ENCODE measurements around the gene SMARCC1.

The SMARCC1 gene

DNA sequence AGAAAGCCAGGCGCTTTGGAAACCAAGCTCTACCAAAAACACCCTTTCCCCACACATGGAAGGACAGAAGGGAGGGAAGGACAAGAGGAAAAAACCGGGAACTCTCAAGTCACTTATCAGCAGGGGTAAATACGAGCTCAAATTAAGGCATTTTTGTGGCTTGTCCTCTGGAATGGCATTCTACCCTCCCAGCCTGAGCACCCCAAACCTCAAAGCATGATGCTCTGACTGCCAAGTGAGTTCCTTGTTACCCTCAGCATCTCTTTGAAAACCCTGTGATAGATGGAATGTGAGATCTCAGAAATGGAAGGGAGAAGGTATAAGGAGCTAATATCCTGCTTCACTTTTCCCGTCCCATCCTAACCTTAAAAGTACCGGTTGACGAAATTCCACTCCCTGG lies 194.9 kb downstream of the SMARCC1 start:
- Mint-ChIP-seq H3K27me3 (peaks cover 2% of the 10 kb centered on the region), H3K36me3 (ENCODE audit: low read depth) (peaks cover 15% of the 10 kb centered on the region), H3K9me3 (no peaks in the 10 kb centered on the region), H3K27ac (no peak overlapping the region), H3K4me1 (no peaks in the 10 kb centered on the region), H3K4me3 (no peak overlapping the region)
- no peak for DNase-seq
- no peak for ATAC-seq

DNA sequence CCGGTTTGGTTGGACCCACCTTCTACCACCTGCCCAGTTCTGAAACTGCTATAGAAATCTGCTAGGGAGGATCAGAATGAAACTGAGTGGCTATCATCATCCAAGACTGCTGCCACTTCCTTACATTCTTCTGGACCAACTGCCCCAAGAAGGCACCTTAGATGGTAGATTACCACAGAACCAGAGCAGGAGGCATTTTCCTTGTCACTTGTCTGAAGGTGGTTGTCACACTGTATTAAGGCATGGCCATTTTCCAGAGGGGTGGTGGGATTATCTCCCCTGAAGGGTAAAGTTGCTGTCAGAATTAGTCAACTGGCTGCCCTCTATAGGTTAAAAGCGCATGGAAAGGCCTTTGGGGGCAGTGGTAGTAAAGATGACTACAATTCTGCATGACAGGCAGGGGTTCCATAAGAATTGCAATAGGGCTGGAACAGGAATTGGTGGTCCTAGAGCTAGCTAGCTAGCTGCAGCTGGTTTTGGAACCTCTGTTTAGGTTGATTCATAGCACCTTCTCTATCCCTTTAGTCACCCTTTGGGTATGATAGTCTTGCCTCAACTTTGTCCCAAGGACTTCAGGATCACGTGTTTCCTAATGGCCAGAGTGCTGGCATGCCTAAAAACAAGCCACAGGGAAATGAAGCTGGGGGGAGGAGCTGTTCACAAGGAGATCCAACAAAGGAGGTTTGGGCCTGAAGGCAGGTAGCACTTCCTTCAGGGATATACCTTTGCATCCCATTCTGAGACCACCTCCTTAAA lies 198.2 kb downstream of the SMARCC1 start:
- Mint-ChIP-seq H3K27me3 (peaks cover 19% of the 10 kb centered on the region), H3K9me3 (no peaks in the 10 kb centered on the region), H3K4me3 (no peak overlapping the region), H3K36me3 (ENCODE audit: low read depth) (peaks cover 10% of the 10 kb centered on the region), H3K27ac (no peak overlapping the region), H3K4me1 (peaks cover 2% of the 10 kb centered on the region)
- ATAC-seq, result no peak
- DNase-seq, result no peak

DNA sequence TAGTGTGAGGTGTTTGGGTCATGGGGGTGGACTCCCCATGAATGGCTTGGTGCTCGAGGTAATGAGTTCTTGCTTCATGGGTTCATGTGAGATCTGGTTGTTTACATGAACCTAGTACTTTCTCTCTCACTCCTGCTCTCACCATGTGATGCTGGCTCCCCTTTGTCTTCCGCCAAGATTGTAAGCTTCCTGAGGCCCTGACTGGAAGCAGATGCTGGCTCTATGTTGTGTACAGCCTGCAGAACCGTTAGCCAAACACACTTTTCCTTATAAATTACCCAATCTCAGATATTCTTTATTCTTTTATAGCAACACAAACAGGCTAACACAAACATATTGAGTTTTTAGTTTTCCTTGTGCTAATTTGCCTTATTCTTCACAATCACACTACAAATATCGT lies 199.9 kb downstream of the SMARCC1 start:
- H3K36me3 Mint-ChIP-seq (ENCODE audit: low read depth), result peaks cover 6% of the 10 kb centered on the region
- no peak overlapping the region for H3K27ac Mint-ChIP-seq
- ATAC-seq (no peak), DNase-seq (no peak)
- H3K4me3 Mint-ChIP-seq, result no peak overlapping the region
- no peaks in the 10 kb centered on the region for H3K9me3 Mint-ChIP-seq
- peaks cover 24% of the 10 kb centered on the region for H3K27me3 Mint-ChIP-seq
- peaks cover 6% of the 10 kb centered on the region for H3K4me1 Mint-ChIP-seq

DNA sequence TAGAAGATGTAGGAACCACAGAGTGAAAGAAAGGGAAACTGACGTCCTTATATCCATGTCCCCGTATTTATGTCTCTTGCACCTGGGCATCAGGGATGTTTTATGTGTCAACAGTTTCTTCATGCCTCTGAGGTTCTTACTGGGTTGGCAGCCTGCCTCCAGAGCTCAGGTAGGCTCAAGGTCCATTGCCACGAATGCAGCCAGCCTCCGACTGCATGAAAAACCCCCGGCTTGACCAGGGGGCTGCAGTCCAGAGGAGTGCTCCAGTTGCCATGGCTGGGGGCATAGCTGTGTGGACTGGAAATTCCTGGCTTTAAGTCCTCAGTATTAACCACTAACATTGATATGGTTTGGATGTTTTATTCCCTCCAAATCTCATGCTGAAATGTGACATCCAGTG lies 200.3 kb downstream of the SMARCC1 start:
- DNase-seq, result no peak
- H3K4me3 Mint-ChIP-seq, result no peak overlapping the region
- no peak overlapping the region for H3K27ac Mint-ChIP-seq
- H3K4me1 Mint-ChIP-seq, result peaks cover 6% of the 10 kb centered on the region
- H3K36me3 Mint-ChIP-seq (ENCODE audit: low read depth), result peaks cover 4% of the 10 kb centered on the region
- no peak for ATAC-seq
- no peaks in the 10 kb centered on the region for H3K9me3 Mint-ChIP-seq
- H3K27me3 Mint-ChIP-seq, result peaks cover 26% of the 10 kb centered on the region

- Mint-ChIP-seq H3K4me3 (no peak overlapping the region), H3K36me3 (ENCODE audit: low read depth) (peaks cover 2% of the 10 kb centered on the region), H3K9me3 (no peaks in the 10 kb centered on the region), H3K27me3 (peaks cover 28% of the 10 kb centered on the region), H3K27ac (no peak overlapping the region), H3K4me1 (peaks cover 6% of the 10 kb centered on the region)
- DNase-seq, result no peak
- no peak for ATAC-seq
Measured at GRCh38 chr3:47580481-47580880, 201.2 kb downstream of the SMARCC1 start.

GRCh38 chr3:47579875-47580274 lies 201.8 kb downstream of the SMARCC1 start:
- DNase-seq, result no peak
- peaks cover 32% of the 10 kb centered on the region for H3K27me3 Mint-ChIP-seq
- no peaks in the 10 kb centered on the region for H3K36me3 Mint-ChIP-seq (ENCODE audit: low read depth)
- no peaks in the 10 kb centered on the region for H3K9me3 Mint-ChIP-seq
- H3K4me1 Mint-ChIP-seq, result peaks cover 6% of the 10 kb centered on the region
- H3K4me3 Mint-ChIP-seq, result peak overlapping the region; percentile 12
- no peak overlapping the region for H3K27ac Mint-ChIP-seq
- no peak for ATAC-seq

GRCh38 chr3:47578691-47579632 lies 202.7 kb downstream of the SMARCC1 start, which contains the start of gene CSPG5:
CSPG5 (minus strand) TSS chr3:47578865; CDS start chr3:47578693, 172 bp downstream.
- H3K9me3 Mint-ChIP-seq, result no peaks in the 10 kb centered on the region
- H3K4me1 Mint-ChIP-seq, result peaks cover 6% of the 10 kb centered on the region
- DNase-seq, result peak; percentile 29
- H3K36me3 Mint-ChIP-seq (ENCODE audit: low read depth), result no peaks in the 10 kb centered on the region
- no peak within 1 kb of the TSS for H3K27ac Mint-ChIP-seq
- peak; percentile 16 for ATAC-seq
- peak within 1 kb of the TSS; percentile 42 for H3K4me3 Mint-ChIP-seq
- peaks cover 37% of the 10 kb centered on the region for H3K27me3 Mint-ChIP-seq

DNA sequence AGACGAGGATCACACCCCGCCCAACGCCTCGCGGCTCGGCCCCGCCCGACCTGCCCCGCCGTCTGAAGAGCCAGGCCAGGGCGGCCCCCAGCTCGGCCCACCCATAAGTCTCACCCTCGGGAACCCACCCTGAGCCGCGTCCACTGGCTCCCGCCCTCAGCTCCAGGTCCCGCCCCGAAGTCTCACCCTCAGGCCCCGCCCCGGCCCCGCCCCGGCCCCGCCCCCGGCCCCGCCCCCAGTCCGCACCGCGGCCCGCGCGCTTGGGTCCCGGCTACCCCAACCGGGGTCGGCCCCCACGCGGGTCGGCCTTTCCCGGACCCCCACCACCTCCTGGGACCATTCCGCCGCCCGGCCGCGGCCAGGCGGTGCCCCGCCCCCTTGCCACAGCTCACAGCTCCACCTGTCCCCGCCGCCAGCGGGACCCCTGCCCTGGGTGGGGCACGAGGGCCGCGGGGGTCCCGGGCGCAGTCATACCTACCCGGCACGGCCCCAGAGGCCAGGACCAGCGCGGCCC lies 203.5 kb downstream of the SMARCC1 start:
- Mint-ChIP-seq H3K9me3 (no peaks in the 10 kb centered on the region), H3K4me3 (peak overlapping the region; percentile 42), H3K27ac (no peak overlapping the region), H3K27me3 (peaks cover 37% of the 10 kb centered on the region), H3K4me1 (peaks cover 6% of the 10 kb centered on the region), H3K36me3 (ENCODE audit: low read depth) (no peaks in the 10 kb centered on the region)
- ATAC-seq (peak; percentile 71), DNase-seq (peak; percentile 40)

DNA sequence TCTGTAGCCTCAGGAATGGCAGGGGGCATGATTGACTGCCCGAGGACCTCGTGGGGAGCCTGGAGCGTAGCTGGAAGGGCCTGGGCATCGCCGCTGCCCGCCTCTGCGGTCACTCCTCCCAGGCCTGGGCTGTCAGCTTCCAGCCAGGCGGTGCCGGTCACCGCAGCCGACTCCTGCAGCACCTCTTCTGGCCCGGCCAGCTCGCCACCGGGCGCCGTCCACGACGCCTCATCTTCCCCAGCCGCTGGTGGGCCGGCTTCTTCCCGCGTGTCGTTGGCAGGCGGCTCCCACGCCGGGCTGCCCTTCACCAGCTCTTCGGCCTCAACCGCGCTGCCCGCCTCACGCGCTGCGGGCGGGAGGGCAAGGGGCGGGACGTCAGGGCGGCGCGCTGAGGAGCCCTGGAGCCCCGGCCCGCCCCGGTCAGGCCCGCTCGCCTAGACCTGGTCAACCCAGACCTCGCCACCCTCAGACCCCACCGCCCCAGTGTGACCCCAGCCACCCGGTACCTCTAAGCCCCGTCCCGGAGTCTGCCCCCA lies 204.0 kb downstream of the SMARCC1 start:
- Mint-ChIP-seq H3K4me1 (peaks cover 6% of the 10 kb centered on the region), H3K9me3 (no peaks in the 10 kb centered on the region), H3K4me3 (peak overlapping the region; percentile 42), H3K27me3 (peaks cover 37% of the 10 kb centered on the region), H3K36me3 (ENCODE audit: low read depth) (no peaks in the 10 kb centered on the region), H3K27ac (no peak overlapping the region)
- ATAC-seq (no peak), DNase-seq (no peak)

DNA sequence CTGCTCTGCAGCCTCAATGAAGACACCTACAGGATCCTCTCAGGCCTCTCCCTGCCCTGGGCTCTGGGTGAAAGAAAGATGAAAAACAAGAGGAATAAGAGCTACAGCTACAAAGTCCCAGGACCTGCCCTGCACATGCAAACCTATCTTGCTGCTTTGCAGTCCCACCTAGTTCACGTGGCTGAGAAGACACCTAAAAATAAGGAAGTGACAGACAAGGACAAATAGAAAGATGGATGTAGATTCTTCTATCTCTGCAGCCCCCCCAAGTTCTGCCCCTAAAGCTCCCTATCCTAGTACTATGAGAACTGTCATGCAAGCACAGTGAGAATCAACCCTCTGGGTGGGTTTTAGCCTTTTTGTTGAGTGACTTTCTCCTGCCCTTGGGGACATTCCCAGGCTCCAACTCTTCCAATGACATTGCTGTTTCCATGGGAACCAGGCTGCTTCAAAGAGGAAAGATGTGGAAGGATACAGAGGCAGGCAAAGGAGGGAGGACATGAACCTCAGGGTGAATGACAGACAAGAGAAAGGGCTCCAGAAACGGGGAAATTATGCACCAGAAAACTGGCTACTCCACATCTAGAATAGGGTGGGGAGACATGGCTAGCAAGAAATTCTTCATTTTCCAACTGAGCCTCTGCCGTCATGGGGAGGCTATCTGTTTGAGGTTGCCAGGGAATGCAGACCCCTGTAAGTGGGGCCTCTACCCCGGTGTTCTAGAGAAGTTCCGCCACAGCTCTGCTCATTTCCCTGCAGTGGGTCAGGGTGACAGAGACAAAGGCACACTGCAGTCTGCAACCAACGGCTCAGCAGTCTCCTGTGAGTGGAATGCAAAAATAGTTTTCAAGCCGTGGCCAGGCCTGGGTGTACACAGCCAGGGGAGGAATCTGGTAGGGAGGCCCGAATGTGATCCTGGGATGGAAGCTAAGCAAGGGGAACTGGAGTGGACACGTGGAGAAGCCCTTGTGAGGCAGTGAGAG lies 208.2 kb downstream of the SMARCC1 start:
- peaks cover 21% of the 10 kb centered on the region for H3K27me3 Mint-ChIP-seq
- H3K4me3 Mint-ChIP-seq, result no peak overlapping the region
- DNase-seq (no peak), ATAC-seq (no peak)
- H3K36me3 Mint-ChIP-seq (ENCODE audit: low read depth), result no peaks in the 10 kb centered on the region
- peaks cover 4% of the 10 kb centered on the region for H3K4me1 Mint-ChIP-seq
- no peak overlapping the region for H3K27ac Mint-ChIP-seq
- no peaks in the 10 kb centered on the region for H3K9me3 Mint-ChIP-seq

DNA sequence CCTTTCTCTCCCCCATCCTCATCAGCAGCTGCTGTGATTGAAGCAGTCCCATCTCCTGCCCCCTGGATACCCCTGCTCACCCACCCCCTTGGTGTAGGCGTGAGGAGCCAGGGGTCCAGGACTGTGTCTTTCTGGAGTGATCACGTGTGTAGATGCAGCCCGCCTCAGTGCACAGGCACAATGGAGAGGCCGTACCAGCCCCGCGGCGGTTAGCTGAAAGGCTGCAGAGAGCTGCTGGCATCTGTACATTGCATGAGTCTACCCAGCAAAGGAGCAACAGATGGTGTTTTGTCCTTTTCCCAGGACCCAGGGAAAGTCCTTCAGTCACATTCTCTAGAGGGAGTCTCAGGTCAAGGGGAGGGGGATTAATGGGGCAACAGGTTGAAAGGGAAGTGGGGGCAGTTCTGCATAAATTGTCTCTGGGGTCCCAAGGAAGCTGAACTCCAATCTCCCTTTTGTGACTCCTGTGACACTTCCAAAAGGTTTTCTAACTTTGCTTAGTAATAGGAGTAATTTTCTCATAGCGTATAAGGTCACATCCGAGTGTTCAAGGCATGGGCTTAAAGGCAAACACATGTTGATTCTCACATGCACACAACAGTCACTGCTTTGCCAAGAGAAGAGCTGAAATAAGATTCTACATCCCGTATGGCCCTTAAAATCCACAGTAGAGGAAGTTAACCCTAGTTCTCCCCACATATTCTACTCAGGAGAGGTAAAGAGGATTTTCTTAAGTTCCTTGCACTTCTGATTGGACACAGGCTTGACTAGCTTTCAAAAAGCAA lies 210.1 kb downstream of the SMARCC1 start:
- Mint-ChIP-seq H3K9me3 (no peaks in the 10 kb centered on the region), H3K4me1 (no peaks in the 10 kb centered on the region), H3K36me3 (ENCODE audit: low read depth) (no peaks in the 10 kb centered on the region), H3K27ac (no peak overlapping the region), H3K4me3 (no peak overlapping the region), H3K27me3 (peaks cover 15% of the 10 kb centered on the region)
- DNase-seq, result no peak
- no peak for ATAC-seq

- no peaks in the 10 kb centered on the region for H3K4me1 Mint-ChIP-seq
- no peaks in the 10 kb centered on the region for H3K9me3 Mint-ChIP-seq
- DNase-seq, result no peak
- no peak for ATAC-seq
- H3K36me3 Mint-ChIP-seq (ENCODE audit: low read depth), result no peaks in the 10 kb centered on the region
- no peak overlapping the region for H3K4me3 Mint-ChIP-seq
- no peak overlapping the region for H3K27ac Mint-ChIP-seq
- peaks cover 4% of the 10 kb centered on the region for H3K27me3 Mint-ChIP-seq
Measured at GRCh38 chr3:47568901-47569300, 212.8 kb downstream of the SMARCC1 start.

- Mint-ChIP-seq H3K36me3 (ENCODE audit: low read depth) (no peaks in the 10 kb centered on the region), H3K4me1 (no peaks in the 10 kb centered on the region), H3K27ac (no peak overlapping the region), H3K27me3 (peaks cover 2% of the 10 kb centered on the region), H3K4me3 (no peak overlapping the region), H3K9me3 (no peaks in the 10 kb centered on the region)
- DNase-seq, result no peak
- no peak for ATAC-seq
Measured at GRCh38 chr3:47567149-47567548, 214.5 kb downstream of the SMARCC1 start.

All from activated naive CD8-positive, alpha-beta T cell treated with anti-CD3 and anti-CD28 coated beads, Interleukin-2, amount 50 U/mL, for 24 hours (primary cell).